Astrocyte (in vitro differentiated cells and primary cell): ENCODE measurements around the gene SDK1. TPM values are rescaled to one million over a fixed set of nuclear protein-coding genes. Genes with fewer than 3 reads are reported as not detected.
"Not testable (repeated sequence)": the region's sequence is repeated elsewhere in the genome, so short reads cannot be mapped to it uniquely, and the experiment has no call there.

ENCODE experiments used
- DNase-seq: peaks from one replicate; pipeline ENCODE4 v3.0.0-alpha.2; 2010; ENCODE audit warnings: low read depth
- FAIRE-seq: peaks from 2 replicates; lab custom pipeline; 2011; peaks lifted over from hg19 to GRCh38; lab: Jason Lieb, UNC
- H2AFZ ChIP-seq: 2 replicates; pipeline ENCODE4 v1.6.0; 2012; ENCODE audit warnings: low read depth, low read length, inconsistent platforms
- H3K27ac ChIP-seq: 2 replicates; pipeline ENCODE4 v1.5.1; 2011; ENCODE audit warnings: low read depth, low read length, inconsistent platforms
- H3K27me3 ChIP-seq: 2 replicates; pipeline ENCODE4 v1.6.0; 2011; ENCODE audit warnings: low read length, inconsistent platforms; ENCODE audit not compliant: insufficient read depth
- H3K36me3 ChIP-seq: 2 replicates; pipeline ENCODE4 v1.5.1; 2011; ENCODE audit warnings: low read length, inconsistent platforms; ENCODE audit not compliant: insufficient read depth
- H3K4me1 ChIP-seq: 2 replicates; pipeline ENCODE4 v1.5.1; 2011; ENCODE audit warnings: low read length, inconsistent platforms; ENCODE audit not compliant: insufficient read depth
- H3K4me2 ChIP-seq: 2 replicates; pipeline ENCODE4 v1.6.0; 2012; ENCODE audit warnings: low read length, inconsistent platforms
- H3K4me3 ChIP-seq: 2 replicates; pipeline ENCODE4 v1.5.1; 2011; ENCODE audit warnings: low read depth, mild to moderate bottlenecking, low read length, inconsistent platforms; ENCODE audit not compliant: insufficient read depth
- H3K79me2 ChIP-seq: 2 replicates; pipeline ENCODE4 v1.6.0; 2012; ENCODE audit warnings: mild to moderate bottlenecking, low read length, inconsistent platforms; ENCODE audit not compliant: insufficient read depth
- H3K9ac ChIP-seq: 2 replicates; pipeline ENCODE4 v1.6.0; 2012; ENCODE audit warnings: mild to moderate bottlenecking, low read length, inconsistent platforms
- H3K9me3 ChIP-seq: 2 replicates; pipeline ENCODE4 v1.5.1; 2012; ENCODE audit warnings: low read depth, mild to moderate bottlenecking, low read length, inconsistent platforms; ENCODE audit not compliant: insufficient read depth
- H4K20me1 ChIP-seq: 2 replicates; pipeline ENCODE4 v1.6.0; 2012; ENCODE audit warnings: low read length, inconsistent platforms; ENCODE audit not compliant: insufficient read depth
- H3K27ac Mint-ChIP-seq: one replicate; pipeline ENCODE4 v1.8.0; 2021; ENCODE audit warnings: mild to moderate bottlenecking, mixed read lengths; ENCODE audit not compliant: unreplicated experiment
- H3K27me3 Mint-ChIP-seq: one replicate; pipeline ENCODE4 v1.8.0; 2021; ENCODE audit warnings: low read depth, mixed read lengths; ENCODE audit not compliant: unreplicated experiment
- H3K36me3 Mint-ChIP-seq: one replicate; pipeline ENCODE4 v1.8.0; 2021; ENCODE audit warnings: low read depth, mixed read lengths; ENCODE audit not compliant: unreplicated experiment
- H3K4me1 Mint-ChIP-seq: one replicate; pipeline ENCODE4 v1.8.0; 2021; ENCODE audit warnings: low read depth, mixed read lengths; ENCODE audit not compliant: unreplicated experiment
- H3K4me3 Mint-ChIP-seq: one replicate; pipeline ENCODE4 v1.8.0; 2021; ENCODE audit warnings: mild to moderate bottlenecking, moderate library complexity, mixed read lengths; ENCODE audit not compliant: unreplicated experiment
- H3K9me3 Mint-ChIP-seq: one replicate; pipeline ENCODE4 v1.8.0; 2021; ENCODE audit warnings: mild to moderate bottlenecking, mixed read lengths; ENCODE audit not compliant: unreplicated experiment
- CTCF ChIP-seq: IDR thresholded peaks from 2 replicates; pipeline ENCODE4 v1.5.1; 2011; ENCODE audit warnings: low read depth, mild to moderate bottlenecking, inconsistent platforms, low read length, moderate library complexity; ENCODE audit not compliant: insufficient read depth
- EZH2 ChIP-seq: IDR thresholded peaks from 2 replicates; pipeline ENCODE4 v1.6.1; 2012; ENCODE audit warnings: mild to moderate bottlenecking, low read length, inconsistent platforms; ENCODE audit not compliant: insufficient read depth
- total RNA-seq: library from RNA; stranded (reverse); gene quantifications from 2 replicates; pipeline ENCODE4 v1.2.1, GENCODE V29; 2021

SDK1 gene
- total RNA-seq, 1 donor from 2014 or later = 4.2 TPM

- Histone ChIP-seq H4K20me1 (no peaks in the 10 kb centered on the region), H3K9ac (no peak overlapping the region), H3K9me3 (no peaks in the 10 kb centered on the region), H3K4me3 (no peak overlapping the region), H3K27me3 (no peaks in the 10 kb centered on the region), H3K79me2 (no peaks in the 10 kb centered on the region), H3K36me3 (no peaks in the 10 kb centered on the region), H2AFZ (no peak overlapping the region), H3K27ac (no peak overlapping the region), H3K4me2 (no peak overlapping the region), H3K4me1 (no peaks in the 10 kb centered on the region)
- FAIRE-seq (no peak), DNase-seq (no peak)
- no peaks in the 10 kb centered on the region for H3K9me3 Mint-ChIP-seq
- H3K27me3 Mint-ChIP-seq = peaks cover 3% of the 10 kb centered on the region
- H3K27ac Mint-ChIP-seq = no peak overlapping the region
- H3K4me1 Mint-ChIP-seq = peaks cover 6% of the 10 kb centered on the region
- TF ChIP-seq CTCF (no peak), EZH2 (no peak)
- no peak overlapping the region for H3K4me3 Mint-ChIP-seq
- H3K36me3 Mint-ChIP-seq = no peaks in the 10 kb centered on the region
These were observed 396.4 kb downstream of the SDK1 start for GRCh38 chr7:3697472-3697871.

GRCh38 chr7:3705258-3705657 lies 404.2 kb downstream of the SDK1 start:
- Histone ChIP-seq H2AFZ (no peak overlapping the region), H3K9ac (no peak overlapping the region), H3K79me2 (no peaks in the 10 kb centered on the region), H3K4me2 (no peak overlapping the region), H3K27me3 (no peaks in the 10 kb centered on the region), H4K20me1 (no peaks in the 10 kb centered on the region), H3K4me3 (no peak overlapping the region), H3K9me3 (no peaks in the 10 kb centered on the region), H3K27ac (no peak overlapping the region), H3K36me3 (no peaks in the 10 kb centered on the region), H3K4me1 (no peaks in the 10 kb centered on the region)
- Mint-ChIP-seq H3K36me3 (no peaks in the 10 kb centered on the region), H3K4me3 (no peak overlapping the region), H3K9me3 (no peaks in the 10 kb centered on the region), H3K27me3 (no peaks in the 10 kb centered on the region), H3K4me1 (no peaks in the 10 kb centered on the region), H3K27ac (no peak overlapping the region)
- TF ChIP-seq CTCF = no peak
- TF ChIP-seq EZH2 = no peak
- DNase-seq (no peak), FAIRE-seq (no peak)

- not testable (repeated sequence) for H2AFZ ChIP-seq, H3K79me2 ChIP-seq, H3K27ac ChIP-seq, H3K27ac Mint-ChIP-seq, H3K4me2 ChIP-seq, H3K27me3 ChIP-seq, H3K4me3 Mint-ChIP-seq, H3K36me3 Mint-ChIP-seq, H3K27me3 Mint-ChIP-seq, H3K9ac ChIP-seq, DNase-seq, H3K36me3 ChIP-seq, H3K4me1 ChIP-seq, FAIRE-seq, H3K9me3 Mint-ChIP-seq, H3K4me3 ChIP-seq, H3K4me1 Mint-ChIP-seq, H3K9me3 ChIP-seq, H4K20me1 ChIP-seq
These were observed 405.0 kb downstream of the SDK1 start for GRCh38 chr7:3706091-3706490.
